Endothelial cell of umbilical vein (primary cell): ENCODE measurements around the gene QPCTL.

Experiments
- EZH2 ChIP-seq: IDR thresholded peaks from 2 replicates; pipeline ENCODE4 v1.6.1; 2012; ENCODE audit warnings: borderline replicate concordance, low read depth, mild to moderate bottlenecking, moderate library complexity, low read length, inconsistent platforms; ENCODE audit not compliant: severe bottlenecking
- FOS ChIP-seq: IDR thresholded peaks from 2 replicates; pipeline ENCODE4 v1.6.1; 2011; ENCODE audit warnings: mild to moderate bottlenecking, low read length, moderate library complexity, borderline replicate concordance; ENCODE audit not compliant: insufficient read depth
- GATA2 ChIP-seq: IDR thresholded peaks from 2 replicates; pipeline ENCODE4 v1.7.0; 2011; ENCODE audit warnings: low read depth, mild to moderate bottlenecking, moderate library complexity, mixed read lengths, low read length; ENCODE audit not compliant: insufficient read length, insufficient read depth
- JUN ChIP-seq: IDR thresholded peaks from 2 replicates; pipeline ENCODE4 v1.6.1; 2011; ENCODE audit warnings: borderline replicate concordance, low read depth; ENCODE audit not compliant: insufficient read length, insufficient read depth
- MAX ChIP-seq: IDR thresholded peaks from 2 replicates; pipeline ENCODE4 v1.6.1; 2011; ENCODE audit not compliant: insufficient read depth, insufficient read length
- MYC ChIP-seq: IDR thresholded peaks from one replicate; pipeline ENCODE4 v1.6.1; 2011; ENCODE audit warnings: mild to moderate bottlenecking, low read depth, low read length
- POLR2A ChIP-seq: IDR thresholded peaks from 2 replicates; pipeline ENCODE4 v1.6.1; 2012; ENCODE audit warnings: low read depth, mild to moderate bottlenecking, control low read depth, low read length
- POLR2AphosphoS5 ChIP-seq: IDR thresholded peaks from 2 replicates; pipeline ENCODE4 v1.6.1; 2012; ENCODE audit warnings: low read depth, mild to moderate bottlenecking, control low read depth, low read length, moderate library complexity; ENCODE audit not compliant: insufficient read depth
- TF ChIP-seq, protein P1 (sequence below), 2 donors: IDR thresholded peaks; 1 replicate in 1 of 2; 2 replicates in 1 of 2; pipeline ENCODE4 v1.5.1; 2011; ENCODE audit warnings: low read length in 2 of 2, mild to moderate bottlenecking in 2 of 2, moderate library complexity in 2 of 2, control low read depth in 1 of 2, inconsistent platforms in 1 of 2, low read depth in 1 of 2; ENCODE audit not compliant: insufficient read depth in 1 of 2; ENCODE audit errors: extremely low read depth in 1 of 2

DNA sequence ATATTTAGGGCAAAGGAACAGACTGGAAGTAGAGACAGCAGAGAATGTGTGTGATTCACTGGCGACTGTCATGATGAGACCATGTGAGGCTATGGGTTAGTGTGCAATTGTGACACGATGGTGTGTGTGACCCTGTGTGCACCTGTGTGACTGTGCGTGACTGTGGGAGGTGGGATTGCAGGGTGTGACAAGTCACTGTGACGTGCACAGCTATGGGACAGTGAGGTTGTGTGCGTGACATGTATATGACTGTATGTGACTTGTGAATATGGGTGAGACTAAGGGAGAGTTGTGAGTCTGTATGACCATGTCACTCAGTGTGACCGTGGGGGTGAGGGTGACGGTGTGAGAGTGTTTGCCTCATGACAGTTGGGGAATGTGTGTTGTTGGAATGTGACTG lies 27.9 kb upstream of the QPCTL start:
- TF ChIP-seq POLR2AphosphoS5 (no peak), EZH2 (no peak), POLR2A (no peak), MAX (no peak), FOS (no peak), MYC (no peak), JUN (no peak), GATA2 (no peak)
- TF ChIP-seq, protein P1, sequence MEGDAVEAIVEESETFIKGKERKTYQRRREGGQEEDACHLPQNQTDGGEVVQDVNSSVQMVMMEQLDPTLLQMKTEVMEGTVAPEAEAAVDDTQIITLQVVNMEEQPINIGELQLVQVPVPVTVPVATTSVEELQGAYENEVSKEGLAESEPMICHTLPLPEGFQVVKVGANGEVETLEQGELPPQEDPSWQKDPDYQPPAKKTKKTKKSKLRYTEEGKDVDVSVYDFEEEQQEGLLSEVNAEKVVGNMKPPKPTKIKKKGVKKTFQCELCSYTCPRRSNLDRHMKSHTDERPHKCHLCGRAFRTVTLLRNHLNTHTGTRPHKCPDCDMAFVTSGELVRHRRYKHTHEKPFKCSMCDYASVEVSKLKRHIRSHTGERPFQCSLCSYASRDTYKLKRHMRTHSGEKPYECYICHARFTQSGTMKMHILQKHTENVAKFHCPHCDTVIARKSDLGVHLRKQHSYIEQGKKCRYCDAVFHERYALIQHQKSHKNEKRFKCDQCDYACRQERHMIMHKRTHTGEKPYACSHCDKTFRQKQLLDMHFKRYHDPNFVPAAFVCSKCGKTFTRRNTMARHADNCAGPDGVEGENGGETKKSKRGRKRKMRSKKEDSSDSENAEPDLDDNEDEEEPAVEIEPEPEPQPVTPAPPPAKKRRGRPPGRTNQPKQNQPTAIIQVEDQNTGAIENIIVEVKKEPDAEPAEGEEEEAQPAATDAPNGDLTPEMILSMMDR (IDR thresholded peaks at IDR 0.05; ENCODE audit: extremely low read depth in 1 of 2, insufficient read depth in 1 of 2, low read depth in 1 of 2, low read length in 2 of 2), result no peak
